Left colon (tissue), 2 donors: Measurements from ENCODE around the gene MRPL30. TPM values are rescaled to one million over a fixed set of nuclear protein-coding genes. Genes with fewer than 3 reads are reported as not detected.
"Not testable (repeated sequence)": the region's sequence is repeated elsewhere in the genome, so short reads cannot be mapped to it uniquely, and the experiment has no call there.

Experiments used
- ATAC-seq: fragments of 200-7000 bp; cut with Tn5 transposase; one replicate; pipeline ENCODE4 v1.9.1; 2020; ENCODE audit warnings: mild to moderate bottlenecking, moderate library complexity
- DNase-seq, 2 donors: peaks; one replicate each; pipeline ENCODE4 v3.0.0-alpha.2; 2020
- intact Hi-C, 2 donors: fragments of 100-400 bp; cut with DNase I in 1 of 2; cut with micrococcal nuclease in 1 of 2; formaldehyde crosslinking; loops; one replicate each; pipeline versions ENCODE4 v1.11.2 to v1.14.0; 2022; cut with DNase I, micrococcal nuclease
- total RNA-seq, 2 donors: library from RNA; stranded (reverse); fragmentation: NEBNext Ultra II Directional; extraction: Animal tissue kit (Norgen Biotek cat#: 25700); gene quantifications; one replicate each; pipeline ENCODE4 v1.2.1, GENCODE V29; 2021
- donor health status: DM: no; HTN: no; CAD: no.
- donor health status: DM: yes; HTN: yes; CAD: no.

Gene MRPL30
- total RNA-seq, 2 donors from 2014 or later: 22.3 to 23.5 TPM

DNA sequence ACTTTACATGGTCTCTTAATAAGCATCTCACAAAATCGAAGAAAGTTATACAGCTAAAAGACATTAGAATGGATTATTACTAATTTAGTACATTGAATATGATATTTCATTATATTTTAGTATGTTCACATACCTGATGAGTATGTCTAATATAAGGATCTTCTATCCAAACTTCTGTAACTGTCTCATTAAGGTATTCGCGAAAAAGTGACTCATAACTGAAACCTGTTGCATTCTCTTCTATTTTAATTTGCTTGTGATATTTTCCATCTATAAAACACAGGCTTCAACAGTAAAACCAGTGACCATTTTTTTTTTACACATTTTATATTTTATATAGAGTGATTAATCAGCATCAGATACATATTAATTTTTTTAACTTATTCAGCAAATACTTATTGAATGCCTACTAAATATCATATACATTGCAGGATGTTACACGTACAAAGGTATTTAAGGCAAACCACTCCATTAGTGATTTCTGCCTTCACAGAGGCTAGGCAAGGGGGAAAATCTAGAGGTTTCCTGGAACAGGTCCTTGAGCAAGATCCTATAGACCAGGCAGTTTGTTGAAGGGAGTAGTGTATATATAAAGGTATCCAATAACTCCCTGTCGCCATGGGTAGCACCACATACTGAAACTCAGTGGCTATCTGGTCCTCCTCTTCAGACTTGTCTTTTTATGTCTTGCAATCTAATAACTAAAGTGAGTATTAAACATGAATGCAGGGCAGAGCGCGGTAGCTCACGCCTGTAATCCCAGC lies 9.4 kb upstream of the MRPL30 start:
- no peak for DNase-seq
- intact Hi-C loops: no loop called here
- ATAC-seq: no peak

GRCh38 chr2:99181624-99182000 lies 628 bp downstream of the MRPL30 start:
- no peak for ATAC-seq
- intact Hi-C loops: loop anchor here in 1 of 2 donors (5.0 kb wide), 1 partner anchor 39 kb away; the partner anchor contains the start of gene C2orf15
- DNase-seq: no peak

GRCh38 chr2:99183025-99183424 lies 2.0 kb downstream of the MRPL30 start:
- intact Hi-C loops: loop anchor here in 1 of 2 donors (5.0 kb wide), 1 partner anchor 41 kb away; the partner anchor contains the start of gene C2orf15
- ATAC-seq (no peak), DNase-seq (no peak)

GRCh38 chr2:99184811-99185210 lies 3.8 kb downstream of the MRPL30 start:
- intact Hi-C loops: loop anchor here in 1 of 2 donors (5.0 kb wide), 1 partner anchor 43 kb away; the partner anchor contains the start of gene C2orf15
- no peak for DNase-seq
- no peak for ATAC-seq

- ATAC-seq: no peak
- no peak for DNase-seq
- intact Hi-C loops: no loop called here
Measured at GRCh38 chr2:99187011-99187410, 6.0 kb downstream of the MRPL30 start.

DNA sequence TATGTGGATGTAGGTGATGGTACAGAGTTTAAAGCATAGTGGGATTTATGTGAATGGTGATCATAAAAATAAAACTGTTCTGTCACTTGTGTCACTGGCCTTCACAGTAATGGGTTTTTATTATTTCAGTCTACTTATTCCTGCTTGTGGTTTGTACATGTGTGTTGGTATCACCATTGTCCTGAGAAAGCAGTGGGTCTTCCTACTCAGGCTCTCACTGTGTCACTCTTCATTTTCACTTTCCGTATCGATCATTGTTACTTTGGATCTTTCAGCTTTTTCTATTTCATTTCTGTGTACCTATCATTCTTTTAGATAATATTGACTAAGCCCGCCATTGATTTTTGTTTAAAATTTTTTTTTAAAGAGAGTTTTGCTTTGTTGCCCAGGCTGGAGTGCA lies 7.4 kb downstream of the MRPL30 start:
- intact Hi-C loops: no loop called here
- DNase-seq: no peak
- no peak for ATAC-seq

DNA sequence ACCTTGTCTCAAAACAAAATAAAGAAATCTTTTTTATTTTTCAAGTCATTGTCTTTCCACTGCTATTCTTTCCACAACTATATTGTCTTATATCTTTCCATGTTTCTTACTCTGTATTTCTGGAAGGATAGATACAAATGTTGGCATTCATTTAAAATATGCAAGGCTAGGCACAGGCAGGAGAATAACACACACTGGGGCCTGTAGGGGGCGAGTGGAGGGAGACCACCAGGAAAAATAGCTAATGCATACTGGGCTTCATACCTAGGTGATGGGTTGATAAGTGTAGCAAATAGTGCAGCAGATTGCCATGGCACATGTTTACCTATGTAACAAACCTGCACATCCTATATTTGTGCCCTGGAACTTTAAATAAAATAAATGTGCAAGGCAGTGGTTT lies 9.6 kb downstream of the MRPL30 start:
- DNase-seq: no peak
- intact Hi-C loops: no loop called here
- no peak for ATAC-seq

GRCh38 chr2:99192364-99192763 lies 11.4 kb downstream of the MRPL30 start:
- ATAC-seq, DNase-seq, intact Hi-C loops: not testable (repeated sequence)

- no peak for DNase-seq
- ATAC-seq: peak; percentile 84
- intact Hi-C loops: no loop called here
Measured at GRCh38 chr2:99198103-99198841, 17.3 kb downstream of the MRPL30 start.

DNA sequence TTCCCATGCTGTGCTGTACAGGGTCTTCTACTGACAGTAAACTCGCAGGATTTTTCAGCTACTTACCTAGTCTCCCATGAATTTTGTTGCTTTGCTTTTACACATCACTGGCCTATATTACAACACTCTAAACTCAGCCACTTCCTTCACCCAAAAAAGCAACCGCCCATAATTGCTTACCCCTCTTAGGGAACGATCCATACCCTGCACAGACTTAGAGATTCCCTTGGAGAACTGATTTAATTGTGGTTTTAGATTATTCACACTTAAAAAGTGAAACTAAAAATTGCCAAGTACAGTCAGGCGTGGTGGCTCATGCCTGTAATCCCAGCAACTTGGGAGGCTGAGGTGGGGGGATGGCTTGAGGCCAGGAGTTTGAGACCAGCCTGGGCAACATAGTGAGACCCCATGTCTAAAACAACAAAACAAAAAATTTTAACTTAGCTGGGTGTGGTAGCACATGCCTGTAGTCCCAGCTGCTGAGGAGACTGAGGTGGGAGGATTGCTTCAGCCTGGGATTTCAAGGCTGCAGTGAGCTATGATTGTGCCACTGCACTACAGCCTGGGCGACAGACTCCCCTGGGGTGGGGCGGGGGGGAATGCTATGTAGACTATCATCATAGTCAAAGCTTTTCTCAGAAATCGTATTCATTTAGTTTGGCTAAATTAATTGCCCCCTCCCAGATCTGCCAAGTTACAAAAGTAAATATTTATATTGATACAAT lies 19.3 kb downstream of the MRPL30 start:
- intact Hi-C loops: no loop called here
- no peak for DNase-seq

GRCh38 chr2:99201959-99202678 lies 21.1 kb downstream of the MRPL30 start:
- DNase-seq: no peak
- no peak for ATAC-seq
- intact Hi-C loops: no loop called here

More for the DNA sequence above, 19.3 kb downstream of the MRPL30 start:
- no peak for ATAC-seq

DNA sequence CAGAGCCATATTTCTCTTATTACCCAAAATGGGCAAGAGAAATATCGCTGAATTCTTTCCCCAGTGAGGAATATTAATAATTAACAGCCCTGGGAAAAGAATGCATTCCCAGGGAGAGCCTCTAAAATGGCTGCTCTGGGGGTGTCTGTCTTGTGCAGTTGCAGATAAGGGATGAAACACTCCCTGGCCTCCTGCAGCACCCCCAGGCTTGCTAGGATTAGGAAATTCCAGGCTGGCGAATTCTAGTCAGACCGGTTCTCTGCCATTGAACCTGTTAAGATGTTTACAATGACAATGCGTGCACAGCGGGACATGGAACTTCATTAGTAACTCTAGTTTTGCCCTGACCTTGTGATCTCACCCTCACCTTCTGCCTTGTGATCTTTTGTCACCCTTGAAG lies 24.5 kb downstream of the MRPL30 start:
- intact Hi-C loops: no loop called here
- ATAC-seq (no peak), DNase-seq (no peak)

GRCh38 chr2:99216096-99216495 lies 35.1 kb downstream of the MRPL30 start:
- intact Hi-C loops: no loop called here
- ATAC-seq (no peak), DNase-seq (no peak)

- intact Hi-C loops: no loop called here
- peak; percentile 100 for ATAC-seq
- DNase-seq: peak in 1 of 2 donors; percentile 27
Measured at GRCh38 chr2:99217929-99218501, 37.0 kb downstream of the MRPL30 start.

GRCh38 chr2:99233177-99233576 lies 52.2 kb downstream of the MRPL30 start:
- DNase-seq, ATAC-seq, intact Hi-C loops: not testable (repeated sequence)

- intact Hi-C loops: no loop called here
- ATAC-seq (no peak), DNase-seq (no peak)
Measured at GRCh38 chr2:99238599-99238998, 57.6 kb downstream of the MRPL30 start.

GRCh38 chr2:99240431-99240830 lies 59.4 kb downstream of the MRPL30 start:
- DNase-seq: no peak
- intact Hi-C loops: no loop called here
- ATAC-seq: no peak

DNA sequence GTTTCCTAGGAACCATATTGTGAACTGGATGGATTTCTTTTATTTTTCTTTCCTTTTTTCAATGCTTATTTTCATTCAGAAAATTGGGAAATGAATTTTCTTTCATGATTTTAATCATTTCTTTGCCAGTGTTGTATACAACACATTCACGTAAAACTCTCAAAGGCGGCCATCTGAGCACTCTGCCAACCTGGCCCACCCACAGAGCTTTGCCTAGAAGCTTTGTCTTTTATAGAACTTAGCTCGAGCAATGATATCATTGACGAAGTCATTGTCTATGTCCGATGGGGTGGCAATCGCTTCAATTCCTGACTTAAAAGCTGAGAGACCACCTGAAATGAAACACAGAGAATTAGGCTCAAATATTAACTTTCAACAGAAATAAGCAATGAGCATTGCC lies 61.2 kb downstream of the MRPL30 start:
- no peak for ATAC-seq
- no peak for DNase-seq
- intact Hi-C loops: no loop called here
